CD4-positive, alpha-beta T cell treated with Interleukin-15 for 4 hours (primary cell): ENCODE measurements around the gene PRR29.
"Not testable (repeated sequence)": the region's sequence is repeated elsewhere in the genome, so short reads cannot be mapped to it uniquely, and the experiment has no call there.

Experiments
- DNase-seq: peaks from one replicate; pipeline ENCODE4 v3.0.0-alpha.2; 2020; ENCODE audit warnings: low spot score

Gene PRR29

DNA sequence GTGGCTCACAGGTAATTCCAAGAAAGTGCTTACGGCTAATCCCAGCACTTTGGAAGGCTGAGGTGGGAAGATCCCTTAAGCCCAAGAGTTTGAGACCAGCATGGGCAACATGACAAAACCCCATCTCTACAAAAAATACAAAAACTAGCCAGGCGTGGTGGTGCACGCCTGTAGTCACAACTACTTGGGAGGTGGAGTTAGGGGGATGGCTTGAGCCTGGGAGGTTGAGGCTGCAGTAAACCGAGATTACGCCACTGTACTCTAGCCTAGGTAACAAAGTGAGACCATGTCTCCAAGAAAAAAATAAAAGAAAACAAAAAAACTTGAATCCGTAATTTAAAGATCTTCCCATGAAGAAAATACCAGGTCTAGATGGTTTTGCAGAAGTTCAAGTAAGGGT lies 17.3 kb downstream of the PRR29 start:
- DNase-seq = no peak

- DNase-seq = no peak
Observed at GRCh38 chr17:64016231-64016784, 18.2 kb downstream of the PRR29 start.

GRCh38 chr17:64016974-64017373 lies 18.8 kb downstream of the PRR29 start:
- DNase-seq = no peak

DNA sequence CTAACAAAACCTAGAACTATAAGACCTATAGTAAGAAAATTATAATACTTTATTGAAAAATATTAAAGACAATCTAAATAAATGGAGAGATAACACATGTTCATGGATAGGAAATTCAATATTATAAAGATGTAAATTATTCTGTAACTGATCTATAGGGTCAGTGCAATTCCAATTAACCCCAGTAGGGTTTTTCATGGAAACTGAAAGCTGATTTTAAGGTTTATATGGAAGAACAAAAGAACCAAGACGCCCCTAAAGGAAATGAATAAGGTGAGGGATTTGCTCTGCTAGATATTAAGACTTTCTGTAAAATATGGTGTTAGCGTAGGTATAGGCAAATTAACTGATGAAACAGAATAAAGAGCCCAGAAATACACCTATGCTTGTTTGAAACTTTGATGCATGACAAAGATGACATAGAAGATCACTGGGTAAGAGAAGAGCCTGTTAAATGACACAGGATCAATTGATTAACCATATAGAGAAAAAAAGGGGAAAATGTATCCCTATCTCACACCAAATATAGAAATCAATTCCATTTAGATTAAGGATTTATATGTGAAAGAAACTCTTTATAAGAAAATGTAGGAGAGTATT lies 19.3 kb downstream of the PRR29 start:
- DNase-seq = no peak

DNA sequence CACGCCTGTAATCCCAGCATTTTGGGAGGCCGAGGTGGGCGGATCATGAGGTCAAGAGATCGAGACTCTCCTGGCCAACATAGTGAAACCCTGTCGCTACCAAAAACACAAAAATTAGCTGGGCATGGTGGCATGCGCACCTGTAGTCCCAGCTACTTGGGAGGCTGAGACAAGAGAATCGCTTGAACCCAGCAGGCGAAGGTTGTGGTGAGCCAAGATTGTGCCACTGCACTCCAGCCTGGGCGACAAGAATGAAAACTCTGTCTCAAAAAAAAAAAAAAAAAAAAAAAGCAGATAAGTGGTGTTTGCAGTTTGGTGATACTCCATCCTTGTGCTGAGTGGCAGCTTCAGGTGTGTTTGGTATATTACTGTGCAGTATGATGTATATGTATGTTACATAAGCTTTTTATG lies 21.4 kb downstream of the PRR29 start:
- DNase-seq = not testable (repeated sequence)

GRCh38 chr17:64020056-64020766 lies 22.1 kb downstream of the PRR29 start, which contains the start of gene ICAM2:
Gene ICAM2 (minus strand): TSS chr17:64020633. CDS start chr17:64006691, 13,942 bp downstream.
- peak; percentile 93 for DNase-seq

DNA sequence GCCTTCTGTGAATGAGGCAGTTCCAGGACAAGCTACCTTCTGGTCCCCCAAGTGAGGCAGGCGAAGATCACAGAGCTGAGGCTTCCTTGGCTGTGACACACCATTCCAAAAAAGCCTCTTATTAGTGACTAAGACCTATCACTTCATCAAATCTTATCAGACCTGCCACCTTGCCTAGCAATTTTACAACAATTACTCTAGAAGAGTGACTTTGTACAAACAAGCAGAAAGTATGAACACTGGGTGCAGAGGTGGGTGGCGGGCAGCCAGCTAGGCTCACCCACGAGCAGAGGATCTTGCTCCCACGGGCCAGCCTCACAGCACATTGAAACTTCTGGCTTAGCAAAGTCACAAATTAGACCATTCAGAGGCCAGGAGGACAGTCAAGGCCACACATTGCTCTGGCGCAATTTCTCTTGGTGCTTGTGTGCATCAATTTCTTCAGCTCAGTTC lies 24.5 kb downstream of the PRR29 start:
- DNase-seq = peak; percentile 62

DNA sequence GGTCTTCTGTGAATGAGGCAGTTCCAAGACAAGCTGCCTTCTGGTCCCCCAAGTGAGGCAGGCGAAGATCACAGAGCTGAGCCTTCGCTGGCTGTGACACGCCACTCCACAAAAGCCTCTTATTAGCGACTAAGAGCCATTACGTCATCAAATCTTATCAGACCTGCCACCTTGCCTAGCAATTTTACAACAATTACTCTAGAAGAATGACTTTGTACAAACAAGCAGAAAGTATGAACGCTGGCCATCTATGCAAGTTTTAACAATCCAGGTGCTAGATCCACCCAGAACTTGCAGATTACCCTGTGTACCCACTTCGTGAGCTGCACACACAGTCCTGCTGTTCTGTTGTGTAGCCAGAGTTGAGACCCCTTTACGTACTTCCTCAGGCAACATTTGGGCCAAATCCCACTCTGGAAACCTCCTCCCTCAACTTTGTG lies 26.1 kb downstream of the PRR29 start:
- DNase-seq = no peak

DNA sequence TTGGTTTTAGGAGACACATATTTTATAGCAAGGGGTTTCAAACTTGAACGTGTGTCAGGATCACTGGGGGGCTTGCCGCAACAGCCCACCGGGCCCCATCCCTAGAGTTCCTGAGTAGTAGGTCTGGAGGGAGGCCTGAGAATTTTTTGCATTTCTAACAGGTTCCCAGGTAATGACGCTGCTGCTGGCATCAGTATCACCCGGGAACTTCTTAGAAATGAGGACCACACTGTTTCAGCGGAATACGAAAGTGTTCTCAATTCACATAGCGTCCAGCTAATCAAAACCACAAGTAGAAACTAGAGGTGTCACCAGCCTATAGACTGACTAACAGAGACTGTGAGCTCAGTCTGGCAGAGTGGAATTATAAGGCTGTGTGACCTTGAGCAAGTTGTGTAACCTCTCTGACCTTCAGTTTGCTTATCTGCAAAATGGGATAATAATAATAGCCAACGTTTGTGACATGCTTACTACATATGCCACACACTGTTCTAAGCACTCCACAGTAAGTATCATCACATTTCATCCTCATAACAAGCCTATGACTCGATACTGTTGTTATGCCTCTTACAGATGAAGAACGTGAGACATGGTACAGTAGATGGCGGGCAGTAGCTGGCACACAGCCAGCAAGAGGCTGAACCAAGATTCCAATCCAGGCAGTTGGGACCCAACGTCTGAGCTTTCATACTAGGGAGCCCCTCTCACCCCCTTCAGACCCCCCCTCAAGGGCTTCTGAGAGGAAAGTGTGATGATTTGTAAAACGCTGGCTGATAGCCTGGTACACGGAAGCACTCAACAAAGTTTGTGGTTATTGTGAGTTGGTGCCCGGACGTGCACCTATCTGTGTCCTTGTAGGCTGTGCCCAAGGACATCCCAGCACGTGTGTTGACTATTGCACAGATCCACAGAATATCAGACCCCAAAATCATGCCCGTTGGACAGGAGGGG lies 26.9 kb downstream of the PRR29 start:
- peak; percentile 80 for DNase-seq

GRCh38 chr17:64025732-64026294 lies 27.7 kb downstream of the PRR29 start:
- peak; percentile 91 for DNase-seq

GRCh38 chr17:64028874-64029464 lies 30.8 kb downstream of the PRR29 start:
- DNase-seq = peak; percentile 82

DNA sequence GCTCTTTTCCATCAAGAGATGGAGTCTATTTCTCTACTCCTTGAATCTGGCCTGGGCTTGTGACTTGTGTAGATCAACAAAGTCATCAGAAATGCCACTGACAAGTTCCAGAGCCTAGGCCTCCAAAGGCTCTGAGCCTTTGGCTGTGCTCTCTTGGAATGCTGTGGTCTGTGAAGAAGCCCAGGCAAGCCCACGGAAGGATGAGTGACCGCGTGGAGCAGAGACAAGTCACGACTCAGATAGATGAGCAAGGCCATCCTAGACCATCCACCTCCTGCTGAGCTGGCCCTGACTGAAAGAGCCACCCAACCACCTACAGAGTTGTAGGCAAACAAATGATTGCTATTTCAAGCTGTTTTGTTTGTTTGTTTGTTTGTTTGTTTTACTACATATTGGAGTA lies 33.9 kb downstream of the PRR29 start:
- no peak for DNase-seq

DNA sequence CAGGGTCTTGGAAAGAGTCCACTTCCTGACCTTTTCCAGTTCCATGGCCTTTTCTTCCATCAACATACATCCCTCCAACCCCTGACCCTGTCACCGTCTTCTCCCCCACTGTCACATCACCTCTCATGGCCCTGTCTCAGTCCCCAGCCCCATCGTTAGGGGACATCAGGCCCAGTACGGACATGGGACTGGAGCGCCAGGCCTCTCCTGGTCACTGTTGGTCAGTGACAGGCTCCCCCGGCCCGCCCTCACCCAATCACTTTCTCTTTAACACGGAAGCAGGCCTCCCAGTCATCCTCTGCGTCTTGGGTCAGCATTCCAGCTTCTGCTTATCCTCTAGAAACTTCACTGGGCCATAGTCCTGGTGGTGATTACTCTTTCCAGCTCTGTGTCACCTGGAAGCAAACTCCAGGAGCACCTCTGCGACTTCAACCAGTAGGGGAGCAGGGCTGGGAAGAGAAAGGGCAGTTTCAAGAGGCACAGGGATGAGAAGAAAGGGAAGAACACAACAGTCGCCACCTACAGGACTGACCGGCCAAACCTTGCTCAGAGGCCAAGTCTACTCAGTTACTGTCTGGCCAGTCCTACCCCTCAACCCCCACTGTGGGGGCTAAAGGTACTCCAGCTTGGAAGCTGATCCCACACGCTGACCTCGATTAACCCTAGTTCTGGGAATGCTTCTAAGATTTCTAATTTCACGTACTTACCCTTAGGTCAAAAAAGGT lies 38.2 kb downstream of the PRR29 start:
- no peak for DNase-seq

GRCh38 chr17:64037180-64037579 lies 39.0 kb downstream of the PRR29 start:
- no peak for DNase-seq

DNA sequence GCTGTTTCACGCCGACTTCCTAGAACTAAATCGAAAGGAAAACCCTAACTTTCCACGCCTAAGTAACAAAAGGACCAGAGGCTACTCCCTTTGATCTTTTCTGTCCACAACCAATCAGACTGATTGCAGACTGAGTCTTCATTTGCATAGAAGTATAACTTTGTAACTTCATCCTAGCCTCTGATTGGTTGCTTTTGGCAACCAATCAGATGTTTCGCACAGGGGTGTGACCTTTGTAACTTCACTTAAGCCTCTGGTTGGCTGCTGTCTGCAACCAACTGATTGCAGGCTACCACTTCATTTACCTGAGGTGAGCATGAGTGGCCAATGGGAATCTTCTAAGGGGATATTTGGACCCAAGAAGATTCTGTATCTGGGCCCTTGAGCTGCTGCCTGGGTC lies 39.7 kb downstream of the PRR29 start:
- DNase-seq = no peak

GRCh38 chr17:64038331-64039105 lies 40.4 kb downstream of the PRR29 start:
- DNase-seq = no peak

- no peak for DNase-seq
Observed at GRCh38 chr17:64039106-64039400, 40.9 kb downstream of the PRR29 start.

GRCh38 chr17:64040206-64040605 lies 42.1 kb downstream of the PRR29 start:
- no peak for DNase-seq

DNA sequence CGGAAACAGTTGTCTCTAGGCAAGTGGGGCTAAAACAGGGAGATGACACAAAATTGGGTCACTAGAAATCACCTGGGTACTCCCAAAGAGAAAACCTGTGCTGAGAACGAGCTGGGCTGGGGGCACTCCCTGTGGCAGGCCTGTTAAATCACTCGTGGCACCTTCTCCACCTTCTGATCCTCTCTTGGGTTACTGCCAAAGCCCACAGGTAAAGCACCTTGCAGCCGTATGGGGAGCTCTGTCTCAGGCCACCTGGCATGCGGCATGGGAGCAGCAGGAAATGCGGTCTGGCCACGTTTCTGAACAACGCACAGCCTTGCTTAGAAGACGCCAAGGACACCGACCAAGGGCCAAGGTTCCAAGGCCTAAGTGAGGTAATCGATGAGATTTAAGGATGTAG lies 43.8 kb downstream of the PRR29 start:
- no peak for DNase-seq
